Measurements from ENCODE around the gene SCARB1. TPM values are rescaled to one million over a fixed set of nuclear protein-coding genes. Genes with fewer than 3 reads are reported as not detected.
A peak's percentile ranks its signal among the peaks of the same experiment; 100 is the strongest.

The SCARB1 gene
- total RNA-seq, 6 experiments from 2014 or later = 128 to 359 (median 214) TPM

DNA sequence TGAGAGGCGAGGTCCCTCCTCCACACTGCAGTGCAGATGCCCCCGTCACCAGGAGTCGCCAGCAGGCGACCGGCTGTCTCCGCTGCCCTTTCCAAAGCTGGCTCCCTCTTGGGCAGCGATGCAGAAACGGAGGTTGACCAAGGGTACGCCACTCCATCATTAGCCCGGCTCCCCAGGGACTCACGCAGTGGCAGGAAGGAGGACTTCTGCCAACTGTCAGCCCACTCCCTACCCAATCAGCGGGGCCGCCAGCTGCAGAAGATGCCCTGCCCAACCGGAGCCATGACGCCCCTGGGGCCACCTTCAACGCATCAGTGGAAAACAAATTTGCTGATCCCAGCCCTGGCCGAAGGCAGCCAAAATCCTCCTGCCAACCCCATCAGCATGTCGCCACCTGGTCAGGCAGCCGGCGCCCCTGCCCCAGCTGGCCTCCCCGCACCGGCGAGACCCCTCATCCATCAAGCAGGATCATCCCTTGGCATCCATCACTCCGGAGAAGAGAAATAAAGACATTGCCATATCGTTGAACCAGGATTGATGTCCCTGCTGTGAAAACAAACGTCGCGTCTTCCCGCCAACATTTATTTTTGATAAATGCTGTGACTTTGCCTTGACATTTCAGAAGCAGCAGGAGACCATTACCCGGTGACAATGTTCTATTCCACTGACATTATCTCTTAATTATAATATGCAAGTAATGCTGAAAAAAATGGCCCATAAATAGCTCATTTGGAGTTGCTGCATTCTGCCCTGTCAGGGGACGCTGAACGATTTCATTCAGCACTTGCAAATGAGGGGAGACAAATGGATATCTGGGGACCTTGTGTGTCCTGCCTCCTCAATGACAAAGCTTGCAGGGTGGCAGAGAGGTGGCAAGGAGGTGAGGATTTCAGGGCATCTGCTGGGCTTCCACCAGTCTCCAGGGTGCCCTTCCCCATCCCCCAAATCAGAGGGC is 105.1 kb downstream of the SCARB1 start:
- no peak for DNase-seq
- H3K27ac ChIP-seq = no peak overlapping the region
- WGBS (ENCODE audit: insufficient coverage, low coverage, low lambda C conversion rate, missing lambda C conversion rate) = 56% methylated on average over 10 of the region's 32 CpGs
- H3K27me3 ChIP-seq = no peaks in the 10 kb centered on the region
- ATAC-seq = no peak
- intact Hi-C loops (cut with DNase I) = loop anchor here in 1 of 2 donors (10.0 kb wide), 1 partner anchor 384 kb away; no protein-coding TSS in a partner anchor
- TF ChIP-seq CTCF (IDR thresholded peaks at IDR 0.05) (no peak), POLR2A (IDR thresholded peaks at IDR 0.05) (no peak)
- H3K36me3 ChIP-seq = no peaks in the 10 kb centered on the region
- H3K9me3 ChIP-seq = no peaks in the 10 kb centered on the region
- peaks cover 0 to 19% (median 10%) of the 10 kb centered on the region in 4 donors for H3K4me1 ChIP-seq
- H3K4me3 ChIP-seq = no peak overlapping the region

GRCh38 chr12:124757329-124757728 is 106.3 kb downstream of the SCARB1 start:
- Histone ChIP-seq H3K27ac (no peak overlapping the region), H3K4me3 (no peak overlapping the region), H3K4me1 (peaks cover 0 to 19% (median 10%) of the 10 kb centered on the region in 4 donors), H3K9me3 (no peaks in the 10 kb centered on the region), H3K36me3 (no peaks in the 10 kb centered on the region), H3K27me3 (no peaks in the 10 kb centered on the region)
- ATAC-seq (no peak), DNase-seq (no peak)
- 97% methylated on average over 4 of the region's 4 CpGs for WGBS (ENCODE audit: insufficient coverage, low coverage, low lambda C conversion rate, missing lambda C conversion rate)
- intact Hi-C loops (cut with DNase I) = loop anchor here in 1 of 2 donors (10.0 kb wide), 1 partner anchor 383 kb away; no protein-coding TSS in a partner anchor
- no peak for TF ChIP-seq POLR2A (IDR thresholded peaks at IDR 0.05)
- no peak for TF ChIP-seq CTCF (IDR thresholded peaks at IDR 0.05)

- H3K27ac ChIP-seq = no peak overlapping the region
- ATAC-seq (peak in 1 of 4 donors; percentile 22), DNase-seq (no peak)
- no peaks in the 10 kb centered on the region for H3K9me3 ChIP-seq
- intact Hi-C loops (cut with DNase I) = loop anchor here in 1 of 2 donors (10.0 kb wide), 1 partner anchor 382 kb away; no protein-coding TSS in a partner anchor
- H3K4me3 ChIP-seq = no peak overlapping the region
- no peaks in the 10 kb centered on the region for H3K36me3 ChIP-seq
- H3K4me1 ChIP-seq = peaks cover 0 to 19% (median 10%) of the 10 kb centered on the region in 4 donors
- TF ChIP-seq CTCF (IDR thresholded peaks at IDR 0.05) = no peak
- TF ChIP-seq POLR2A (IDR thresholded peaks at IDR 0.05) = no peak
- WGBS (ENCODE audit: insufficient coverage, low coverage, low lambda C conversion rate, missing lambda C conversion rate) = 63% methylated on average over 3 of the region's 3 CpGs
- H3K27me3 ChIP-seq = no peaks in the 10 kb centered on the region
Measured at GRCh38 chr12:124756760-124757159, 106.9 kb downstream of the SCARB1 start.

- Histone ChIP-seq H3K27me3 (no peaks in the 10 kb centered on the region), H3K4me3 (no peak overlapping the region), H3K27ac (peak overlapping the region in 2 of 3 donors; percentile 58 to 73), H3K4me1 (peaks cover 0 to 21% (median 11%) of the 10 kb centered on the region in 4 donors), H3K36me3 (no peaks in the 10 kb centered on the region), H3K9me3 (no peaks in the 10 kb centered on the region)
- 62% methylated on average over 6 of the region's 6 CpGs for WGBS (ENCODE audit: insufficient coverage, low coverage, low lambda C conversion rate, missing lambda C conversion rate)
- intact Hi-C loops (cut with DNase I) = loop anchor here in 1 of 2 donors (10.0 kb wide), 1 partner anchor 381 kb away; no protein-coding TSS in a partner anchor
- ATAC-seq (no peak), DNase-seq (no peak)
- TF ChIP-seq POLR2A (IDR thresholded peaks at IDR 0.05) = no peak
Measured at GRCh38 chr12:124756166-124756565, 107.5 kb downstream of the SCARB1 start.

GRCh38 chr12:124755801-124756148 is 107.9 kb downstream of the SCARB1 start:
- intact Hi-C loops (cut with DNase I) = loop anchor here in 1 of 2 donors (10.0 kb wide), 1 partner anchor 381 kb away; no protein-coding TSS in a partner anchor
- Histone ChIP-seq H3K27ac (peak overlapping the region in 2 of 3 donors; percentile 58 to 73), H3K27me3 (no peaks in the 10 kb centered on the region), H3K36me3 (no peaks in the 10 kb centered on the region), H3K9me3 (no peaks in the 10 kb centered on the region), H3K4me3 (no peak overlapping the region), H3K4me1 (peaks cover 0 to 24% (median 13%) of the 10 kb centered on the region in 4 donors)
- TF ChIP-seq POLR2A (IDR thresholded peaks at IDR 0.05) = no peak
- TF ChIP-seq CTCF (IDR thresholded peaks at IDR 0.05) = no peak
- DNase-seq (no peak), ATAC-seq (no peak)
- 73% methylated on average over 4 of the region's 8 CpGs for WGBS (ENCODE audit: insufficient coverage, low coverage, low lambda C conversion rate, missing lambda C conversion rate)

Measured in right lobe of liver (tissue), 6 donors.